Gastroesophageal sphincter (tissue), 4 donors: ENCODE results near the gene TPSD1. TPM values are rescaled to one million over a fixed set of nuclear protein-coding genes. Genes with fewer than 3 reads are reported as not detected.

Experiments
- ATAC-seq: fragments of 150-250 bp; one replicate; pipeline ENCODE4 v1.9.1; 2016; ENCODE audit warnings: mild to moderate bottlenecking, moderate library complexity
- H3K27ac ChIP-seq, 4 donors: fragments of 200-600 bp; sonication (generic) in 3 of 4; 1 replicate in 3 of 4; 2 replicates in 1 of 4; pipeline ENCODE4 v1.5.1; 2016 to 2019
- H3K27me3 ChIP-seq: fragments of 200-600 bp; sonication (generic); one replicate; pipeline ENCODE4 v1.5.1; 2019
- H3K36me3 ChIP-seq, 2 donors: fragments of 200-600 bp; sonication (generic); one replicate each; pipeline ENCODE4 v1.5.1; 2019; ENCODE audit warnings: control low read depth in 1 of 2
- H3K4me1 ChIP-seq, 3 donors: fragments of 200-600 bp; sonication (generic); 1 replicate in 2 of 3; 2 replicates in 1 of 3; pipeline ENCODE4 v1.5.1; 2016 to 2019; ENCODE audit warnings: control low read depth in 2 of 3
- H3K4me3 ChIP-seq, 2 donors: fragments of 200-600 bp; sonication (generic); one replicate each; pipeline ENCODE4 v1.5.1; 2019; ENCODE audit warnings: mild to moderate bottlenecking in 1 of 2, moderate library complexity in 1 of 2
- H3K9me3 ChIP-seq, 3 donors: fragments of 200-600 bp; sonication (generic); one replicate each; pipeline ENCODE4 v1.5.1; 2017 to 2019; ENCODE audit warnings: control low read depth in 2 of 3
- EP300 ChIP-seq: sonication (generic); formaldehyde crosslinking; IDR thresholded peaks from one replicate; pipeline ENCODE4 v1.6.1; 2017; ENCODE audit warnings: antibody characterized with exemption, mild to moderate bottlenecking
- POLR2A ChIP-seq, 2 donors: fragments of 450-650 bp; IDR thresholded peaks; one replicate each; pipeline ENCODE4 v1.6.1; 2017; ENCODE audit warnings: antibody characterized with exemption in 2 of 2, mild to moderate bottlenecking in 2 of 2, moderate library complexity in 1 of 2
- POLR2AphosphoS5 ChIP-seq: sonication (generic); formaldehyde crosslinking; IDR thresholded peaks from one replicate; pipeline ENCODE4 v1.6.1; 2017; ENCODE audit warnings: antibody characterized with exemption
- WGBS, 2 donors: methylation state at CpG; one replicate each; pipeline ENCODE4 v1.1.5; 2018; ENCODE audit warnings: low coverage in 1 of 2; 5-methylcytosine and 5-hydroxymethylcytosine counted together
- total RNA-seq, 4 donors: library from RNA; depleted of rRNA; stranded (reverse); fragments of >200 nt; gene quantifications; one replicate each; pipeline ENCODE4 v1.1.0, GENCODE V29; 2016
- TF ChIP-seq, protein P1 (sequence below), 4 experiments: fragments of 200-600 bp in 2 of 4; fragments of 450-650 bp in 2 of 4; sonication (generic) in 1 of 4; IDR thresholded peaks; one replicate each; pipeline ENCODE4 v1.5.1; 2017 to 2019; ENCODE audit warnings: antibody characterized with exemption in 4 of 4, mild to moderate bottlenecking in 2 of 4, moderate library complexity in 2 of 4

TPSD1 gene
- total RNA-seq, 4 donors from 2014 or later, result 2.8 to 6.4 (median 3.7) TPM; not detected in 1

DNA sequence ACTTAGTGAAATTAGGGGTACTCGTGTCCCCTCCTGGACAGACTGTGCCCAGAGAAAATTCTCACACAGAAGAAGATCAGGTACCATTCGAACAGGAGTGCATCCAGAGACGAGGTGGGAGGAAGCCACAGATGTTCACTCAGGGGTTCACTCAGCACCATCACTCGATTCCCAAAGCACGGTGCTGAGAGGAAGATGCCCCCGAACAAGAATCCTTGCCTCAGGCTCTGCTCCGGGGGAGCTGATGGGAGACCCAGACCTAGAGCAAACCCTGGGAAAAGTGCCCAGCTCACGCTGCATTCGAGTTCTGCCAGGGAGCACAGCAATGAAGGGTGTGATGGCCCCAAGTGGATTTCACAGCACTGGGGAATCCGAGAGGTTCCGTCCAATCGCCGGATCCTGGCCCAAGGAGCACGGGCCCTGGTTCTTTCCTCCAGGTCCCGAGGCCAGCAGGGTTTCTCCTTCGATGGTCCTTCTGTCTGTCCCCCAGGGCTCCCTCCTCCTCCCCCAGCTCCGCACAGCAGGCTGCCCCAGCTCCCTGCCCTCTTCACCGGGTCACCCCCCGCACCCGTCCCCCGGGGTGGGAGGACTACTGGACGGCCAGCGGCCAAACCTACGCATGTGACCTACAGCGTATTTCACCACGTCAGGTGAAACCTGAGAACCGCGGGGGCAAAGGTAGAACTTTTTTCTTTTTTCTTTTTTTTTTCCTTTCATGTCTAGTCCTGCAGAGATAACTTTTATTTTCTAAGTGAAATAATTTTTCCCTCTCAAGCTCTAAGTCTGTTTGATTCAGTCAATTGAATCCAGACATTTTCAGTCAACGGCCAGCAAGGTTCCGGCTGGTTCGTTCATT lies 43.4 kb downstream of the TPSD1 start:
- Histone ChIP-seq H3K36me3 (no peaks in the 10 kb centered on the region), H3K27me3 (peaks cover 89% of the 10 kb centered on the region), H3K4me1 (peaks cover 0 to 20% (median 7%) of the 10 kb centered on the region in 3 donors), H3K27ac (no peak overlapping the region), H3K4me3 (no peak overlapping the region), H3K9me3 (no peaks in the 10 kb centered on the region)
- no peak for ATAC-seq
- 55 to 63% methylated on average over 13 to 18 of the region's 31 CpGs for WGBS, 2 donors
- TF ChIP-seq EP300, result no peak
- TF ChIP-seq, protein P1, sequence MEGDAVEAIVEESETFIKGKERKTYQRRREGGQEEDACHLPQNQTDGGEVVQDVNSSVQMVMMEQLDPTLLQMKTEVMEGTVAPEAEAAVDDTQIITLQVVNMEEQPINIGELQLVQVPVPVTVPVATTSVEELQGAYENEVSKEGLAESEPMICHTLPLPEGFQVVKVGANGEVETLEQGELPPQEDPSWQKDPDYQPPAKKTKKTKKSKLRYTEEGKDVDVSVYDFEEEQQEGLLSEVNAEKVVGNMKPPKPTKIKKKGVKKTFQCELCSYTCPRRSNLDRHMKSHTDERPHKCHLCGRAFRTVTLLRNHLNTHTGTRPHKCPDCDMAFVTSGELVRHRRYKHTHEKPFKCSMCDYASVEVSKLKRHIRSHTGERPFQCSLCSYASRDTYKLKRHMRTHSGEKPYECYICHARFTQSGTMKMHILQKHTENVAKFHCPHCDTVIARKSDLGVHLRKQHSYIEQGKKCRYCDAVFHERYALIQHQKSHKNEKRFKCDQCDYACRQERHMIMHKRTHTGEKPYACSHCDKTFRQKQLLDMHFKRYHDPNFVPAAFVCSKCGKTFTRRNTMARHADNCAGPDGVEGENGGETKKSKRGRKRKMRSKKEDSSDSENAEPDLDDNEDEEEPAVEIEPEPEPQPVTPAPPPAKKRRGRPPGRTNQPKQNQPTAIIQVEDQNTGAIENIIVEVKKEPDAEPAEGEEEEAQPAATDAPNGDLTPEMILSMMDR (IDR thresholded peaks at IDR 0.05), result no peak
- no peak for TF ChIP-seq POLR2AphosphoS5
- TF ChIP-seq POLR2A (IDR thresholded peaks at IDR 0.05), result no peak

DNA sequence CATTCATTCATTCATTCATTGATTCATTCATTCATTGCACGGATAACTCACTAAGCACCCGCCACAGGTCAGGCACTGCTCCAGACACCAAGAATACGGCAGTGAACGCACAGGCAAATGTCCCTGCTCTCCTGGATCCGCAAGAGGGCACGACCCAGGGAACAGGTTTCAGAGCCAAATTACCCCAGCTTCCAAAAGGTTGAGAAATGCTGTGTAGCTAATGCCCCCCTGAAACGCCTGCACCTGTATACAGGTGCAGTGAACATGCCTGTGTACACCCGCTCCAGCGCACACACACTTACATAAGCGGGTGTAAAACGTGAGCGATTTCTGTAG lies 44.0 kb downstream of the TPSD1 start:
- no peak overlapping the region for H3K4me3 ChIP-seq
- ATAC-seq, result no peak

DNA sequence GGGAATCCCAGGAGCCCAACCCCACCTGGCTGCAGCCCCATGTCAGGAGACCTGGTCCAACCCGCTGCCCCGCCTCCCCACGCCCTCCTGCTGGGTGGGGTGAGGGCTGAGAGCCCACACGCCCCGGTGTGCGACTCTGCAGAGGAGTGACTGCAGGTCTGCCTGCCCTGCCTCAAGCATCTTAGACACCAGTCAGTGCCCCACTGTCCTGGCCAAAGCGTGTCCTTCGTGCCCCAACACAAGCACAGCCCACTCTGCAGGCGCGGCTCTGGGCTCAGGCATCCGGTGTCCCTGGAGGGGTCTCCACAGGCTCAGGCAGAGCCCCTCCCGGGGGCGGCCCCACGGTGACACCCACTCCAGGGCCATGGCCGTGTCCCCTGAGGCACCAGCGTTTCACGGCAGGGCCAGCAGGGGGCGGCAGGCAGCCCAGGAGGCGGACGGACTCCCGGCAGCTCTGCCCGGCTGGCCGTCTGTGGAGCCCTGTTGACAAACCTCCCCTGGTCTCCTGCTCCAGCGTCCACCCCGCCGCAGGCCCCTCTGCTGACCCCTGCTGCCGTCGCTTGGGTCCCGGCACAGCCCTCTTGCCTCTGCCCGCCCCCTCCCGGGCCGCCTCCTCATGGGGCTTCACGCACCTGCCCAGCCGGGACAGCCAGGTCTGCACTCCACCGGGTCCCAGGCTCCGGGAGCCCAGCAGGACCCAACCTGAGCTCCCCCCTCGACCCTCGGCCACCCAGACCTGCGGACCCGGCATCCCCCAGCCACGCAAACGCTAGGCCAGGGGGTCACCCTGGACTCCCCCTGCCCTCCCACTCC lies 45.0 kb downstream of the TPSD1 start:
- Histone ChIP-seq H3K4me3 (no peak overlapping the region), H3K27me3 (peaks cover 76% of the 10 kb centered on the region), H3K27ac (no peak overlapping the region), H3K9me3 (no peaks in the 10 kb centered on the region), H3K36me3 (no peaks in the 10 kb centered on the region), H3K4me1 (peaks cover 0 to 20% (median 7%) of the 10 kb centered on the region in 3 donors)
- TF ChIP-seq, protein P1 (IDR thresholded peaks at IDR 0.05), result peak in 3 of 4 experiments; percentile 61 to 83 (median 69)
- no peak for TF ChIP-seq POLR2AphosphoS5
- 0% methylated on average over 1 of the region's 42 CpGs; no CpG with 5 or more reads in 1 of the 2 donors for WGBS, 2 donors
- peak; percentile 79 for ATAC-seq

More for the DNA sequence above, 44.0 kb downstream of the TPSD1 start:
- H3K4me1 ChIP-seq, result peaks cover 0 to 20% (median 7%) of the 10 kb centered on the region in 3 donors
- H3K9me3 ChIP-seq, result no peaks in the 10 kb centered on the region
- H3K27ac ChIP-seq, result no peak overlapping the region
- TF ChIP-seq POLR2AphosphoS5, result no peak
- no peak for TF ChIP-seq EP300
- TF ChIP-seq, protein P1 (IDR thresholded peaks at IDR 0.05), result no peak
- TF ChIP-seq POLR2A (IDR thresholded peaks at IDR 0.05), result no peak
- no peaks in the 10 kb centered on the region for H3K36me3 ChIP-seq
- peaks cover 86% of the 10 kb centered on the region for H3K27me3 ChIP-seq
- 80 to 90% methylated on average over 2 to 8 of the region's 12 CpGs for WGBS, 2 donors

DNA sequence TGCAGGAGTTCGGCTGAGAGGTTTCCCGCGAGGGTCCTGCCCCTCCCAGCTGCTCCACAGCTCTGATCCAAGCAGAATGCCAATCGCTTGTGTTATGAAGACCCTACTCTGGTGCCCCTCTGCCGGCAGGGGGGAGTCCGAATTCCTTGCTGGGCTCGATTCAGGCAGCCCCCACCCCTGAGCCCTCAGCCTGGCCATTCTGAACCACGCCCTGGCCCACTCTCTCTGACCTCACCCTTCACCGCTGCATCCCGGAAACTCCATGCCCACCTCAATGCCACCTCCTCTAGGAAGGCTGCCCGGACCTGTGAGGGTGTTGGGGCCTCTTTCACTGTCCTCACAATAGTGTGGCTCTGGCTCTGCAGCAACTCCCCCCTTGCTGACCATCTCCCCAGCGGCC lies 45.7 kb downstream of the TPSD1 start:
- Histone ChIP-seq H3K4me1 (peaks cover 0 to 20% (median 7%) of the 10 kb centered on the region in 3 donors), H3K27ac (no peak overlapping the region), H3K27me3 (peaks cover 72% of the 10 kb centered on the region), H3K4me3 (no peak overlapping the region), H3K9me3 (no peaks in the 10 kb centered on the region), H3K36me3 (no peaks in the 10 kb centered on the region)
- no peak for ATAC-seq
- 71 to 85% methylated on average over 6 to 9 of the region's 12 CpGs for WGBS, 2 donors
- no peak for TF ChIP-seq EP300

DNA sequence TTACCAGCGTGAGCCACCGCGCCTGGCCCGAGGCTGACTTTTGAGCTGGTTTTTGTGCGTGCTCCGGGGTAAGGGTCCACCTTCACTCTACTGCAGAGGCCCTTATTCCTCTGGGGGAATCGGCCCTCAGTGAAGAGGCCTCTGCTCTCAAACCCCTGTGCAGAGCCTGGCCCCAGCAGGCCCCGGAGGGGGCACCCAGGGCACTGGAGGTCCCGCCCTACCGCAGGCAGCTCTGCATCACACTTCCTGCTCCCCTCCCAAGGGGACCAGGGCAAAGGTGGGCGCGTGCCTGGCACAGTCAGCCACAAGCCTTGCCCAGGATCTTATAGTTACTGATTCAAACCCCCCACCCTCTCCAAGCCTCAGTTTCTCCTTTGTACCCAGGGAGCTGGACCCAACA lies 50.0 kb downstream of the TPSD1 start:
- peaks cover 0 to 20% (median 8%) of the 10 kb centered on the region in 3 donors for H3K4me1 ChIP-seq
- no peaks in the 10 kb centered on the region for H3K36me3 ChIP-seq
- TF ChIP-seq, protein P1 (IDR thresholded peaks at IDR 0.05), result no peak
- TF ChIP-seq POLR2A (IDR thresholded peaks at IDR 0.05), result no peak
- TF ChIP-seq EP300, result no peak
- no peak for TF ChIP-seq POLR2AphosphoS5
- H3K27me3 ChIP-seq, result peaks cover 35% of the 10 kb centered on the region
- H3K27ac ChIP-seq, result no peak overlapping the region
- H3K4me3 ChIP-seq, result no peak overlapping the region
- H3K9me3 ChIP-seq, result no peaks in the 10 kb centered on the region
- 72% methylated on average over 6 of the region's 12 CpGs; no CpG with 5 or more reads in 1 of the 2 donors for WGBS, 2 donors
- no peak for ATAC-seq
